Neuronal stem cell (in vitro differentiated cells): ENCODE data around the gene HNRNPAB.
A peak's percentile ranks its signal among the peaks of the same experiment; 100 is the strongest.

Experiments
- DNase-seq: peaks from one replicate; pipeline ENCODE4 v3.0.0-alpha.2; 2013; ENCODE audit warnings: low spot score
- H2AFZ ChIP-seq: one replicate; pipeline ENCODE4 v1.6.1; 2013; ENCODE audit warnings: mild to moderate bottlenecking, low read length, inconsistent platforms
- H2AK5ac ChIP-seq: 2 replicates; pipeline ENCODE4 v1.6.1; 2013; ENCODE audit warnings: low read depth, mild to moderate bottlenecking, inconsistent platforms, low read length, moderate library complexity, mixed read lengths
- H2BK120ac ChIP-seq: 2 replicates; pipeline ENCODE4 v1.6.1; 2013; ENCODE audit warnings: low read depth, mild to moderate bottlenecking, inconsistent platforms, low read length, moderate library complexity, mixed read lengths
- H2BK12ac ChIP-seq: one replicate; pipeline ENCODE4 v1.6.1; 2013; ENCODE audit warnings: low read length, inconsistent platforms
- H2BK15ac ChIP-seq: 2 replicates; pipeline ENCODE4 v1.6.1; 2013; ENCODE audit warnings: mild to moderate bottlenecking, low read length, inconsistent platforms, mixed read lengths
- H2BK5ac ChIP-seq: one replicate; pipeline ENCODE4 v1.6.1; 2013; ENCODE audit warnings: inconsistent platforms, mild to moderate bottlenecking, low read length, moderate library complexity
- H3K14ac ChIP-seq: one replicate; pipeline ENCODE4 v1.6.1; 2013; ENCODE audit warnings: low read length, inconsistent platforms
- H3K18ac ChIP-seq: 2 replicates; pipeline ENCODE4 v1.6.1; 2013; ENCODE audit warnings: low read length, inconsistent platforms
- H3K23ac ChIP-seq: 2 replicates; pipeline ENCODE4 v1.6.1; 2013; ENCODE audit warnings: low read depth, mild to moderate bottlenecking, mixed read lengths, low read length, inconsistent platforms; ENCODE audit not compliant: poor library complexity
- H3K27ac ChIP-seq: replicated peaks from 3 replicates; pipeline ENCODE4 v1.5.1; 2013; ENCODE audit warnings: low read length, inconsistent platforms
- H3K27me3 ChIP-seq, 3 experiments: 2 replicates each; pipeline ENCODE4 v1.6.1; 2013; ENCODE audit warnings: low read length in 3 of 3, mild to moderate bottlenecking in 2 of 3, inconsistent platforms in 1 of 3, low read depth in 1 of 3, mixed read lengths in 1 of 3, moderate library complexity in 1 of 3; ENCODE audit not compliant: control insufficient read depth in 3 of 3, insufficient read depth in 3 of 3
- H3K36me3 ChIP-seq, 2 donors: replicated peaks in 1 of 2; 2 replicates each; pipeline ENCODE4 v1.6.1; 2013; ENCODE audit warnings: low read length in 2 of 2; ENCODE audit not compliant: control insufficient read depth in 2 of 2, insufficient read depth in 2 of 2
- H3K4ac ChIP-seq: 2 replicates; pipeline ENCODE4 v1.6.1; 2013; ENCODE audit warnings: inconsistent platforms, mild to moderate bottlenecking, low read length, moderate library complexity
- H3K4me1 ChIP-seq, 2 donors: 1 replicate in 1 of 2; 2 replicates in 1 of 2; pipeline ENCODE4 v1.6.1; 2013; ENCODE audit warnings: low read length in 2 of 2, low read depth in 1 of 2; ENCODE audit not compliant: control insufficient read depth in 2 of 2, insufficient read depth in 1 of 2
- H3K4me2 ChIP-seq: one replicate; pipeline ENCODE4 v1.6.1; 2013; ENCODE audit warnings: mild to moderate bottlenecking, low read length, inconsistent platforms; ENCODE audit not compliant: insufficient read depth, poor library complexity, severe bottlenecking
- H3K4me3 ChIP-seq, 2 donors: 2 replicates each; pipeline ENCODE4 v1.5.1; 2013; ENCODE audit warnings: low read length in 2 of 2, mild to moderate bottlenecking in 2 of 2, inconsistent platforms in 1 of 2, moderate library complexity in 1 of 2
- H3K79me1 ChIP-seq: one replicate; pipeline ENCODE4 v1.6.1; 2013; ENCODE audit warnings: low read depth, mild to moderate bottlenecking, inconsistent platforms, low read length, moderate library complexity
- H3K9ac ChIP-seq: one replicate; pipeline ENCODE4 v1.6.1; 2013; ENCODE audit warnings: mild to moderate bottlenecking, low read depth, low read length, inconsistent platforms; ENCODE audit not compliant: poor library complexity
- H3K9me3 ChIP-seq, 2 donors: replicated peaks in 1 of 2; 2 replicates each; pipeline versions ENCODE3 to v1.6.1; 2013; ENCODE audit warnings: low read length in 2 of 2, mild to moderate bottlenecking in 2 of 2, inconsistent platforms in 1 of 2, low read depth in 1 of 2, mixed read lengths in 1 of 2, moderate library complexity in 1 of 2; ENCODE audit not compliant: control insufficient read depth in 2 of 2, insufficient read depth in 1 of 2
- H4K8ac ChIP-seq: one replicate; pipeline ENCODE4 v1.6.1; 2013; ENCODE audit warnings: low read depth, mild to moderate bottlenecking, inconsistent platforms, low read length, moderate library complexity
- H4K91ac ChIP-seq: one replicate; pipeline ENCODE4 v1.6.1; 2013; ENCODE audit warnings: low read length, low read depth, mild to moderate bottlenecking, inconsistent platforms; ENCODE audit not compliant: poor library complexity
- WGBS, 2 donors: extraction: QIAGEN DNeasy Blood & Tissue Kit; methylation state at CpG; one replicate each; pipeline ENCODE4 v1.1.7; 2013; ENCODE audit warnings: missing lambda C conversion rate in 2 of 2, mixed read lengths in 1 of 2; ENCODE audit not compliant: insufficient read length in 2 of 2, insufficient replicate concordance in 1 of 2; ENCODE audit errors: extremely low coverage in 2 of 2; 5-methylcytosine and 5-hydroxymethylcytosine counted together

HNRNPAB gene

DNA sequence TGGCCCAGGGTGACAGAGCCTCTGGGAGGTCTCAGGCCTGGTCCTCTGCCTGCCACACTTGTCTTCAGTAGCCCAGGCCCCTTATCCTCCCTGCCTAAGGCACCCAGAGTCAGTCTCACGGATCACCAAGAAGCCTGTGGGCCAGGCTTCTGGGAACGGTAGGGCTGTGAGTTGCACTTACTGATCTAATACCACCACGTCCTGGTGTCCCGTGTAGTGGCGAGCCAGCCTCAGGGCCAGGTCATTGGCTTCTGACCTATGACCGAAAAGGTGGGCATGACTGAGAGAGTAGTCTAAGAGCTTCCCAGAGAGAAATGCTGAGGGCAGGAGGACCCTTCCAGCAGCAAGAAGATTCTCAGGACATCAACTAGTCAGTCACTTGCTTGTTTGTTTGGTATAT lies 20.8 kb downstream of the HNRNPAB start:
- H3K36me3 ChIP-seq = peaks cover 38 to 84% of the 10 kb centered on the region in 2 donors
- no peak overlapping the region for H2AK5ac ChIP-seq
- peak overlapping the region in 1 of 2 donors; percentile 33 for H3K4me3 ChIP-seq
- H2AFZ ChIP-seq = no peak overlapping the region
- no peak overlapping the region for H4K91ac ChIP-seq
- no peak overlapping the region for H2BK15ac ChIP-seq
- H4K8ac ChIP-seq = no peak overlapping the region
- H2BK120ac ChIP-seq = no peak overlapping the region
- WGBS, 2 donors = no CpG with 5 or more reads among the region's 6 CpGs
- peaks cover 0 to 16% of the 10 kb centered on the region in 2 donors for H3K4me1 ChIP-seq
- H3K18ac ChIP-seq = no peak overlapping the region
- H2BK12ac ChIP-seq = no peak overlapping the region
- H3K79me1 ChIP-seq = no peaks in the 10 kb centered on the region
- H3K9me3 ChIP-seq = peaks cover 2 to 5% of the 10 kb centered on the region in 2 donors
- no peak overlapping the region for H3K4ac ChIP-seq
- H2BK5ac ChIP-seq = no peak overlapping the region
- no peak overlapping the region for H3K23ac ChIP-seq
- no peak overlapping the region for H3K9ac ChIP-seq
- no peak overlapping the region for H3K4me2 ChIP-seq
- H3K27me3 ChIP-seq = no peaks in the 10 kb centered on the region
- no peak overlapping the region for H3K27ac ChIP-seq
- DNase-seq = no peak
- H3K14ac ChIP-seq = no peak overlapping the region

DNA sequence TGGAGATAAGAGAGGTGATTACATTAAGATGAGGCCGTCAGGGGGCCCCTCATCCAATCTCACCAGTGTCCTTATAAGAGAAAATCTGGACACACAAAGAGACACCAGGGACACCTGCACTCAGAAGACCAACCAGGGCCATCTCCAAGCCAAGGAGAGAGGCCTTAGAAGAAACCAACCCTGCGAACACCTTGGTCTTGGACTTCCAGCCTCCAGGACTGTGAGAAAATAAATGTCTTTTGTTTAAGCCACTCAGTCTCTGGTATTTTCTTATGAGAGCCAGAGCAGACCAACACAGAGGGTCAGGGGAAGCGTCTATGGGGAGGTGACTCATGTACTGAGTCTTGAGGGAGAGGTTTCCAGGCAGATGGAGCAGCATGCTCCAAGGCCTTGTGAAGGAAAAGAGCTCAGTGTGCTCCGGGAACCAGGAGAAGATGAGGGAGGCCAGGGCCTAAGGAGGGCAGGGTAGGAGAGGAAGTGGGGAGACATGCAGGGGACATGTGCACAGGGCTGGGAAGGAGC lies 22.9 kb downstream of the HNRNPAB start:
- Histone ChIP-seq H3K9me3 (peaks cover 0 to 5% of the 10 kb centered on the region in 2 donors), H3K27ac (no peak overlapping the region), H3K4me2 (no peak overlapping the region), H2BK120ac (no peak overlapping the region), H3K23ac (no peak overlapping the region), H4K8ac (no peak overlapping the region), H4K91ac (no peak overlapping the region), H3K4me1 (peaks cover 8 to 20% of the 10 kb centered on the region in 2 donors), H3K27me3 (no peaks in the 10 kb centered on the region), H3K36me3 (peaks cover 34 to 83% of the 10 kb centered on the region in 2 donors), H3K9ac (no peak overlapping the region), H2BK5ac (no peak overlapping the region), H3K14ac (no peak overlapping the region), H2BK15ac (no peak overlapping the region), H3K18ac (no peak overlapping the region), H3K4me3 (no peak overlapping the region), H3K79me1 (peaks cover 9% of the 10 kb centered on the region), H2AFZ (no peak overlapping the region), H3K4ac (no peak overlapping the region), H2AK5ac (no peak overlapping the region), H2BK12ac (no peak overlapping the region)
- DNase-seq = no peak
- no CpG with 5 or more reads among the region's 4 CpGs for WGBS, 2 donors

DNA sequence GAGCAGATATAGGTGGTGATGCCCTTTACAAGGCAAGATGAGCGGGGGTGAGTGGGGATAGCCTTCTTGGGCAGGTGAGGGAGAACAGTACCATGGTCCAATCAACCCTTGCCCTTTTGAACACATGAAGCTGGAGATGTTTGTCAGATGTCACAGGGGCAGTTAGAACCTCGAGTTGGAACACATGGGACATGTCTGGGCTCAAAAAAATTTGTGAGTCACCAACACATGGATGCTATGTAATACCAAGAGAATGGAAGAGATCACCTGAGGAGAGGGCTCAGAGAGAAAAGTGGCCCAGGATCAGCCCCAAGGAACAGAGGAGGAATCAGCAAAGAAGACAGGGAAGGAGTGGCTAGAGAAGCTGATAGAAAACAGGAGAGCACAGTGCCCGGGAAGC lies 23.6 kb downstream of the HNRNPAB start:
- Histone ChIP-seq H3K18ac (no peak overlapping the region), H2AK5ac (no peak overlapping the region), H3K27me3 (no peaks in the 10 kb centered on the region), H2BK120ac (no peak overlapping the region), H3K4me3 (no peak overlapping the region), H3K14ac (no peak overlapping the region), H3K4me2 (no peak overlapping the region), H3K79me1 (peaks cover 9% of the 10 kb centered on the region), H3K36me3 (peaks cover 31 to 77% of the 10 kb centered on the region in 2 donors), H3K4ac (no peak overlapping the region), H2BK5ac (no peak overlapping the region), H3K4me1 (peaks cover 10 to 17% of the 10 kb centered on the region in 2 donors), H4K8ac (no peak overlapping the region), H3K9me3 (peaks cover 0 to 5% of the 10 kb centered on the region in 2 donors), H4K91ac (no peak overlapping the region), H3K23ac (no peak overlapping the region), H2AFZ (no peak overlapping the region), H3K27ac (no peak overlapping the region), H2BK12ac (no peak overlapping the region), H2BK15ac (no peak overlapping the region), H3K9ac (no peak overlapping the region)
- no peak for DNase-seq
- no CpG with 5 or more reads among the region's 3 CpGs for WGBS, 2 donors

DNA sequence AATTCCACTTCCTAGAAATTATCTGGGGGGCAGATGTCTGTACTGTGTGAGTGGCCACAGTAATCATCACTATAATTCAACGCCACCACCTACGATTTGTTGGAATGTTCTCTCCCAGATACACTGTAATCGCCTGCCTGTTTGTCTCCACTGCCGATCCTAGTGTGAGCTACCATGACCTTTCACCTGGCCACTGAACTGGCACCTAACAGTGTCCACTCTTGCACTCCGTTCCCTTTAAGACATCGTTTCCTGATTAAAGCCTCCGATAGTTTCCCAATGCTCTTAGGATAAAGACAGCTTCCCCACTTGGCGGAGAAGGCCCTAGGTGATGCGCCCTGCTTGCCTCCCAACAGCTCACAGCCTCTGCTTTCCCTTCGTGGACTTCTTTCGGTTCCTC lies 24.3 kb downstream of the HNRNPAB start:
- no peak overlapping the region for H3K14ac ChIP-seq
- DNase-seq = no peak
- H3K36me3 ChIP-seq = peaks cover 31 to 71% of the 10 kb centered on the region in 2 donors
- H3K4me3 ChIP-seq = no peak overlapping the region
- H2BK12ac ChIP-seq = no peak overlapping the region
- no peak overlapping the region for H3K27ac ChIP-seq
- no peak overlapping the region for H2AK5ac ChIP-seq
- no peak overlapping the region for H3K23ac ChIP-seq
- peaks cover 9% of the 10 kb centered on the region for H3K79me1 ChIP-seq
- no peak overlapping the region for H2AFZ ChIP-seq
- H3K27me3 ChIP-seq = no peaks in the 10 kb centered on the region
- H3K9ac ChIP-seq = no peak overlapping the region
- no peak overlapping the region for H2BK15ac ChIP-seq
- no peak overlapping the region for H3K18ac ChIP-seq
- no peak overlapping the region for H2BK120ac ChIP-seq
- H3K9me3 ChIP-seq = peaks cover 0 to 5% of the 10 kb centered on the region in 2 donors
- no CpG with 5 or more reads among the region's 11 CpGs for WGBS, 2 donors
- peaks cover 12 to 13% of the 10 kb centered on the region in 2 donors for H3K4me1 ChIP-seq
- H3K4ac ChIP-seq = no peak overlapping the region
- H3K4me2 ChIP-seq = no peak overlapping the region
- no peak overlapping the region for H4K91ac ChIP-seq
- no peak overlapping the region for H4K8ac ChIP-seq
- H2BK5ac ChIP-seq = no peak overlapping the region
